NB4 (cell line): ENCODE data around the gene SPTBN5.

ENCODE experiments used
- DNase-seq: peaks from one replicate; pipeline ENCODE4 v3.0.0; 2010; ENCODE audit warnings: low read depth
- H3K4me3 ChIP-seq: one replicate; pipeline ENCODE4 v1.5.1; 2011; ENCODE audit warnings: mild to moderate bottlenecking, low read depth, low read length, moderate library complexity
- MYC ChIP-seq: IDR thresholded peaks from 2 replicates; pipeline ENCODE4 v1.6.1; 2011; ENCODE audit warnings: low read depth, low read length
- POLR2A ChIP-seq: IDR thresholded peaks from 2 replicates; pipeline ENCODE4 v1.6.1; 2011; ENCODE audit warnings: mild to moderate bottlenecking; ENCODE audit not compliant: insufficient read length; ENCODE audit errors: extremely low read depth
- TF ChIP-seq, protein P1 (sequence below): IDR thresholded peaks from 2 replicates; pipeline ENCODE4 v1.6.1; 2011; ENCODE audit warnings: low read depth, low read length
- TF ChIP-seq, protein P2 (sequence below): IDR thresholded peaks from one replicate; pipeline ENCODE4 v1.5.1; 2012; ENCODE audit warnings: low read depth, low read length

SPTBN5 gene

DNA sequence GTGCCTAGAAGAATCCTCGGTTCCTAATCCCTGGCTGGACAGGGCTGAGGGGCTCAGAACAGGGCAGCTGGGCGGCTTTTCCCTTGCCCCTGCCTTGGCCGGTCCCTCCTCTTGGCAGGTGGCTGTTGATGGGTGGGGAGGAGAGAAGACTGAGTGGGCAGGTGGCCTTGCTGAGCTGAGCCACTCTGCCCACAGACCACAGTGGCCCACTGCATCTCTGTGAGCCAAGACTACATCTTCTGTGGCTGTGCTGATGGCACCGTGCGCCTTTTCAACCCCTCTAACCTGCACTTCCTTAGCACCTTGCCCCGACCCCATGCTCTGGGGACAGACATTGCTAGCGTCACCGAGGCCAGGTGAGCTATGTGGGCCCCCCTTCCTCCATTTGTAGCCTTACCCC is 80.4 kb downstream of the SPTBN5 start:
- H3K4me3 ChIP-seq, result no peak overlapping the region
- TF ChIP-seq POLR2A (no peak), MYC (no peak)
- TF ChIP-seq, protein P1, sequence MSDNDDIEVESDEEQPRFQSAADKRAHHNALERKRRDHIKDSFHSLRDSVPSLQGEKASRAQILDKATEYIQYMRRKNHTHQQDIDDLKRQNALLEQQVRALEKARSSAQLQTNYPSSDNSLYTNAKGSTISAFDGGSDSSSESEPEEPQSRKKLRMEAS, result no peak
- TF ChIP-seq, protein P2, sequence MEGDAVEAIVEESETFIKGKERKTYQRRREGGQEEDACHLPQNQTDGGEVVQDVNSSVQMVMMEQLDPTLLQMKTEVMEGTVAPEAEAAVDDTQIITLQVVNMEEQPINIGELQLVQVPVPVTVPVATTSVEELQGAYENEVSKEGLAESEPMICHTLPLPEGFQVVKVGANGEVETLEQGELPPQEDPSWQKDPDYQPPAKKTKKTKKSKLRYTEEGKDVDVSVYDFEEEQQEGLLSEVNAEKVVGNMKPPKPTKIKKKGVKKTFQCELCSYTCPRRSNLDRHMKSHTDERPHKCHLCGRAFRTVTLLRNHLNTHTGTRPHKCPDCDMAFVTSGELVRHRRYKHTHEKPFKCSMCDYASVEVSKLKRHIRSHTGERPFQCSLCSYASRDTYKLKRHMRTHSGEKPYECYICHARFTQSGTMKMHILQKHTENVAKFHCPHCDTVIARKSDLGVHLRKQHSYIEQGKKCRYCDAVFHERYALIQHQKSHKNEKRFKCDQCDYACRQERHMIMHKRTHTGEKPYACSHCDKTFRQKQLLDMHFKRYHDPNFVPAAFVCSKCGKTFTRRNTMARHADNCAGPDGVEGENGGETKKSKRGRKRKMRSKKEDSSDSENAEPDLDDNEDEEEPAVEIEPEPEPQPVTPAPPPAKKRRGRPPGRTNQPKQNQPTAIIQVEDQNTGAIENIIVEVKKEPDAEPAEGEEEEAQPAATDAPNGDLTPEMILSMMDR, result no peak
- no peak for DNase-seq

DNA sequence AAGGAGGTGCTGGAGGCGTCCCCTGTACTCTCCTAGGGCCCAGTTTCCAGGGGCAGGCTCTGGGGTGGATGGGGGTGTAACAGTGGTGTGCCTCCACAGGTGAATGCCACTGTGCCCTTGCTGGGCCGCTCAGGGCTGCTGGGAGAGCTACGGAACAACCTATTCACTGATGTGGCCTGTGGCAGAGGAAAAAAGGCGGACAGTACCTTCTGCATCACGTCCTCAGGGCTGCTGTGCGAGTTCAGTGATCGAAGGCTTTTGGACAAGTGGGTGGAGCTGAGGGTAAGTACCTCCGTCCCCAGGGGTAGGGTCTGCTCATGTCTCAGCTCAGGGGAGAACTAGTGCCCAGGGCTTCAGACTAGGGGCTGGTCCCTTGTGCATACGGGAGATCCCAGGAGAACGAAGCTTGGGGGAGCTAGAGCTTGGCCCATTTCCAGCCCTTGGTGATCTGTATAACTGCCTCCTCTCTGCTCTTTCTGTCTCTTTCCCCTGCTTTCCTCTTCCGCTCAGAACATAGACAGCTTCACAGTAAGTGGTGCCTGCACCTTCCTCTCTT is 81.0 kb downstream of the SPTBN5 start:
- H3K4me3 ChIP-seq, result no peak overlapping the region
- no peak for DNase-seq
- TF ChIP-seq, protein P1, result no peak
- TF ChIP-seq MYC (no peak), POLR2A (no peak)
- TF ChIP-seq, protein P2, result no peak

DNA sequence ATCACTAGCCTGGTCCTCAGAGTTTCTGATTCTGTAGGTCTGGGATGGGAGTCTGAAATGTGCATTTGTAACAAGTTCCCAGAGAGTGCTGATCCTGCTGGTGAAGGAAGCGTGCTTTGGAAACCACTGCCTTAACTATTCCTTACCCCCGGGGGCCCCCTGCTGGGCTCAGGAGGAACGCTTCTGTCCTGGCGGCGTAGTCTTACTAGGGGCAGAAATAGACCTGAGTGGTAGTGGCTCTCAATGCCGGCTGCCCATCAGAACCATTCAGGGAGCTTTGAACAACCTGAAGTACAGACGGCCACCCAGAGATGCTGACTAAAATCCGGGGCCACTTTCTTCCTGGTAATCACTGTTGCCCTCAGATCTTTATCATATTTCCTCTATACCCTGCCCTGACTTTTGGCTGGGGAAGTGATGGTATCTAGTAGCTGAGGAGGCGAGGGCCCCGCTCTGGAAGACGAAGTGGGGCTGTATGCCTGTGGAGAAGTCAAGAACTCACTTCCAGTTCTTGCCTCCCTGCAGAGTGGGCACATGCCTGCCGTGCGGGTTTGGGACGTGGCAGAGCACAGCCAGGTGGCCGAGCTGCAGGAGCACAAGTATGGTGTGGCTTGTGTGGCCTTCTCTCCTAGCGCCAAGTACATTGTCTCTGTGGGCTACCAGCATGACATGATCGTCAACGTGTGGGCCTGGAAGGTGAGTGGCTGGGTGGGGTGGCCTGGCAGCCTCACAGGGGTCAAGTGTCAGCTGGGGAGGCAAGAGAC is 82.2 kb downstream of the SPTBN5 start:
- no peak overlapping the region for H3K4me3 ChIP-seq
- DNase-seq, result peak; percentile 82
- TF ChIP-seq, protein P2, result peak; percentile 86
- no peak for TF ChIP-seq POLR2A
- TF ChIP-seq, protein P1, result peak; percentile 66
- TF ChIP-seq MYC, result peak; percentile 46; the same call in 1 of the 2 replicates

DNA sequence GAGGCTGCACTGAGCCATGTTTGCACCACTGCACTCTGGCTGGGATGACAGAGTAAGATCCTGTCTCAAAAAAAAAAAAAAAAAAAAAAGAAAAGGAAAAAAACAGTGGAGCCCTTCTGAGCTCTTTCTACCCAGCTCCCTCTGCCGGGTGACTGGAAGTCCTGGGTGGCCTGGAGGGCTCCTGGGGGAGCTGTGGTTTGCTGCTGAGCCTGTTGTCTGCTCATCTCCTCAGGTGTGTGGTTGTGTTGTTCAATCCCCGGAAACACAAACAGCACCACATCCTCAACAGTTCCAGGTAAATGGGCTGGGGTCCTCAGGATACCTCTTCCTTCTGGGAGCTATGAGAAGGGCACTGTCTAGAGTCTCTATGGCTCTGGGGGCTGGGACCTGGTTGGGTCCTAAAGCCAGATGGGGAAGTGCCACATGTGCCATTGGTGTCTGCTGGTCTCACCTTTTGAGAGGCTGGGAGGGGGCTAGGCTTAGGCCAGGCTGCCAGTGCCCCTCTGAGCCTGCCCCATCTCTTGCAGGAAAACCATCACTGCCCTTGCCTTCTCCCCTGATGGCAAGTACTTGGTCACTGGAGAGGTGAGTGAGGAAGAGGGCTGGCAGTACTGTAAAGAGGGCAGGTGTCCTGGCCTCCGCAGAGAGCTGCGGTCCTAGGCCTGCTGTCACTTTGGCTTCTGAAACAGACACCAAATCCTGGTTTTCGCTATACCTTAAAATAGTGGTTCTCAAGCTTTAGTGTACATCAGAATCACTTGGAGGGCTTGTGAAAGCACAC is 83.0 kb downstream of the SPTBN5 start:
- H3K4me3 ChIP-seq, result no peak overlapping the region
- DNase-seq, result no peak
- TF ChIP-seq MYC (no peak), POLR2A (no peak)

DNA sequence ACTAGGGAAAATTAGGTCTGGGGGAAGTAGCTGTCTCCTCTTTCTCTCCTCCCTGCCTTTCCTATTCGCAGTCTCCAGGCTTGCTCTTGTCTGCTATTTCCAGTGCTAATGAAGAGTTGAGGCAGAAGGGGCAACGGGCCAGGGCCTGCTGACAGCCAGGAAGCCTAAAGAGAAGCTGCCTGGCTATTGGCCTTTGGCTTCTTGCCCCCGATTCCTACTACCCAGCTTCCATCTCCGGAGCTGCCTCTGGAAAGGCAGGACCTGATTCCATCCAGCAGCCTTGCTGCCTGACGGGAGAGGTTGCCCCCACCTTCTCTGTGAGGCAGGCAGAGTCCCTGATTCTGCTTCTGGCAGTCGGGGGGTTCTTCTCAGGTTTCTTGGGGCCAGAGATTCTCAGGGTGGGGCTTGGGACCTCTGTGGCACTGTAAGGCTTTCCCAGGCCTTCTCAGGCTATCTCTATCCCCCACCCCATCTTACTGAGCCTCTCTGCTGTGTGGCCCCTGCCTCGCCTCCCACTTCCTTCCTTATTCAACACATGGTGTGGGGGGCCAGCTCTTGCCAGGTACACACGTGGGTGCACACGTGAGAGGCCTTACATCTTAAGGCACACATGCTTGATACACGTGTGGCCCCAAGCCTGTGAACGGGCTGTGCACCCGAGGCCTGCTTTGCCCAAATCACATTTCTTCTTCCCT is 84.2 kb downstream of the SPTBN5 start:
- no peak overlapping the region for H3K4me3 ChIP-seq
- DNase-seq, result no peak
- TF ChIP-seq, protein P2, result no peak
- TF ChIP-seq POLR2A (no peak), MYC (no peak)
- TF ChIP-seq, protein P1, result 0 out of 2 replicates have a peak, but pooled peaks have one; percentile 49

DNA sequence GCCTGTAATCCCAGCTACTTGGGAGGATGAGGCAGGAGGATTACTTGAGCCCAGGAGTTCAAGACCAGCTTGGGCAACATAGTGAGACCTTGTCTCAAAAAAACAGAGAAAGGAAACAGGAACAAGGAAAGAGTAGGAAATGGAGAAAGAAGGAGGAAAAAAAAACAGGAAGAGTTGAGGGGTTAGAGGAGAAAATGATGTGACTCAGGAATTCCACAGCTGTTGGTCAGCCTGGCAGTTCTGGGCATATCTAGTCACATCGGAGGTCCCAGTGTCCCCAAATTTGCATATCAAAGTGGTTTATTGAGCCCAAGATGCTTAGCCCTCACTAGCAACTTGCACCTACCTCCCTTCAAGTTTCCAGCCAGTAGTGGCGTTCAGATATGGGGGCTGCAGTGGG is 84.7 kb downstream of the SPTBN5 start:
- no peak overlapping the region for H3K4me3 ChIP-seq
- TF ChIP-seq, protein P2, result no peak
- TF ChIP-seq, protein P1, result no peak
- TF ChIP-seq POLR2A (no peak), MYC (no peak)
- DNase-seq, result no peak
